WI38 (cell line): ENCODE results near the gene KCTD21.
"Not testable (repeated sequence)": the region's sequence is repeated elsewhere in the genome, so short reads cannot be mapped to it uniquely, and the experiment has no call there.

Source experiments
- H3K4me3 ChIP-seq: 2 replicates; pipeline ENCODE4 v1.5.1; 2011; ENCODE audit warnings: low read depth, mild to moderate bottlenecking, control low read depth, low read length
- CTCF ChIP-seq: IDR thresholded peaks from 2 replicates; pipeline ENCODE4 v1.5.1; 2012; ENCODE audit warnings: low read depth, mild to moderate bottlenecking, control low read depth, low read length

Gene KCTD21

GRCh38 chr11:78177216-78177615, 11.2 kb downstream of the KCTD21 start:
- TF ChIP-seq CTCF: no peak
- no peak overlapping the region for H3K4me3 ChIP-seq

- no peak for TF ChIP-seq CTCF
- H3K4me3 ChIP-seq: no peak overlapping the region
These were observed 11.8 kb downstream of the KCTD21 start for GRCh38 chr11:78176605-78177141.

GRCh38 chr11:78175862-78176261, 12.6 kb downstream of the KCTD21 start:
- H3K4me3 ChIP-seq: not testable (repeated sequence)

GRCh38 chr11:78171951-78172350, 16.5 kb downstream of the KCTD21 start:
- no peak overlapping the region for H3K4me3 ChIP-seq
- no peak for TF ChIP-seq CTCF

GRCh38 chr11:78170874-78171549, 17.4 kb downstream of the KCTD21 start:
- no peak overlapping the region for H3K4me3 ChIP-seq
- TF ChIP-seq CTCF: no peak

- H3K4me3 ChIP-seq: no peak overlapping the region
- no peak for TF ChIP-seq CTCF
These were observed 18.0 kb downstream of the KCTD21 start for GRCh38 chr11:78170413-78170812.

- no peak for TF ChIP-seq CTCF
These were observed 19.6 kb downstream of the KCTD21 start for GRCh38 chr11:78168539-78169477.

More at GRCh38 chr11:78168539-78169477, 19.6 kb downstream of the KCTD21 start:
- no peak overlapping the region for H3K4me3 ChIP-seq
